Suppressor macrophage treated with lipopolysaccharide for 1 hour (primary cell): ENCODE data around the gene AUTS2.

Source experiments
- DNase-seq, 3 donors: peaks; one replicate each; pipeline ENCODE4 v3.0.0-alpha.2; 2020 to 2022

Gene AUTS2

GRCh38 chr7:70455925-70456324, 857.6 kb downstream of the AUTS2 start:
- DNase-seq = no peak

- DNase-seq = no peak
Measured at GRCh38 chr7:70456719-70457118, 858.4 kb downstream of the AUTS2 start.

- DNase-seq = no peak
Measured at GRCh38 chr7:70457482-70457881, 859.2 kb downstream of the AUTS2 start.

GRCh38 chr7:70457883-70458680, 859.8 kb downstream of the AUTS2 start:
- DNase-seq = no peak

- DNase-seq = no peak
Measured at GRCh38 chr7:70458745-70459144, 860.5 kb downstream of the AUTS2 start.

- DNase-seq = no peak
Measured at GRCh38 chr7:70459546-70459945, 861.3 kb downstream of the AUTS2 start.

GRCh38 chr7:70460071-70460470, 861.8 kb downstream of the AUTS2 start:
- no peak for DNase-seq

- no peak for DNase-seq
Measured at GRCh38 chr7:70460562-70460961, 862.3 kb downstream of the AUTS2 start.

GRCh38 chr7:70463352-70463938, 865.2 kb downstream of the AUTS2 start:
- no peak for DNase-seq

GRCh38 chr7:70466725-70467364, 868.6 kb downstream of the AUTS2 start:
- no peak for DNase-seq

- DNase-seq = no peak
Measured at GRCh38 chr7:70470746-70471145, 872.5 kb downstream of the AUTS2 start.

- no peak for DNase-seq
Measured at GRCh38 chr7:70472601-70473237, 874.4 kb downstream of the AUTS2 start.

- DNase-seq = no peak
Measured at GRCh38 chr7:70474639-70475234, 876.5 kb downstream of the AUTS2 start.

- DNase-seq = no peak
Measured at GRCh38 chr7:70477036-70478010, 879.0 kb downstream of the AUTS2 start.

- DNase-seq = no peak
Measured at GRCh38 chr7:70479153-70480021, 881.1 kb downstream of the AUTS2 start.

GRCh38 chr7:70480927-70481569, 882.8 kb downstream of the AUTS2 start:
- DNase-seq = no peak

GRCh38 chr7:70481570-70482123, 883.4 kb downstream of the AUTS2 start:
- DNase-seq = no peak

GRCh38 chr7:70484255-70484654, 886.0 kb downstream of the AUTS2 start:
- DNase-seq = no peak

GRCh38 chr7:70486977-70487376, 888.7 kb downstream of the AUTS2 start:
- no peak for DNase-seq

- no peak for DNase-seq
Measured at GRCh38 chr7:70487428-70487827, 889.2 kb downstream of the AUTS2 start.
